Cardiac fibroblast (primary cell): Measurements from ENCODE around the gene IGFBP4.

ENCODE experiments used
- DNase-seq, 2 donors: peaks; one replicate each; pipeline versions ENCODE4 v3.0.0 to v3.0.0-alpha.2; 2010; ENCODE audit warnings: low read depth in 2 of 2
- H3K4me3 ChIP-seq, 2 donors: replicated peaks in 1 of 2; 1 replicate in 1 of 2; 2 replicates in 1 of 2; pipeline ENCODE4 v1.5.1; 2011; ENCODE audit warnings: low read depth in 2 of 2, low read length in 2 of 2, mild to moderate bottlenecking in 2 of 2, moderate library complexity in 1 of 2
- CTCF ChIP-seq: IDR thresholded peaks from one replicate; pipeline ENCODE4 v1.5.1; 2011; ENCODE audit warnings: low read depth, mild to moderate bottlenecking, low read length, inconsistent platforms

IGFBP4 gene

GRCh38 chr17:40478486-40478885 lies 35.2 kb downstream of the IGFBP4 start:
- DNase-seq = no peak
- H3K4me3 ChIP-seq = no peak overlapping the region
- TF ChIP-seq CTCF = no peak

- no peak for DNase-seq
- no peak for TF ChIP-seq CTCF
- H3K4me3 ChIP-seq = no peak overlapping the region
Observed at GRCh38 chr17:40479754-40480480, 36.7 kb downstream of the IGFBP4 start.

- TF ChIP-seq CTCF = no peak
- no peak overlapping the region for H3K4me3 ChIP-seq
- peak; percentile 50 to 81 for DNase-seq
Observed at GRCh38 chr17:40480501-40481003, 37.3 kb downstream of the IGFBP4 start.

- H3K4me3 ChIP-seq = no peak overlapping the region
- no peak for TF ChIP-seq CTCF
- DNase-seq = no peak
Observed at GRCh38 chr17:40481106-40481505, 37.9 kb downstream of the IGFBP4 start.

GRCh38 chr17:40482722-40483121 lies 39.5 kb downstream of the IGFBP4 start:
- H3K4me3 ChIP-seq = no peak overlapping the region
- DNase-seq = no peak
- TF ChIP-seq CTCF = no peak

GRCh38 chr17:40483679-40484078 lies 40.4 kb downstream of the IGFBP4 start:
- TF ChIP-seq CTCF = no peak
- DNase-seq = no peak
- no peak overlapping the region for H3K4me3 ChIP-seq
